Fibroblast of skin of back (primary cell): ENCODE results near the gene C22orf39.
"Not testable (repeated sequence)": the region's sequence is repeated elsewhere in the genome, so short reads cannot be mapped to it uniquely, and the experiment has no call there.

Experiments
- DNase-seq: peaks from one replicate; pipeline ENCODE4 v3.0.0-alpha.2; 2013

C22orf39 gene

DNA sequence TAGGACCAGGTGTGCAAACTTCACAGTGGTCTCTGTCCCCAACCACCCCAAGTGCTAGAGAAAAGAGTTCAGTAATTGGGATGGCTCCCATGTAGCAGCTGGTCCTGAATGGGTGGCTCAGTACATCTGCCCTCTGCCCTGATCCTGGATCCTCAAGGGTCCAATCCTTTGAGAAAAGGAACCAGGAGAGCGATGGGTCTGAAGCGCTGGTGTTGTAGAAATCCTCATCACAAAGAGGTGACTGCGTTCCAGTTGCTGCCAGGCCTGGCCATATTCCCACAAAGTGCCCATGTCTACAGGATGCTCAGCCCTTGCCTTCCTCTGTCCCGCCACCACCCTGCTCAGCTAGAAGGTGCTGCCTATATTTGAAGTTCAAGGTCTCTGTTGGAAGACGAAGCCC, 6.2 kb upstream of the C22orf39 start:
- DNase-seq = no peak

DNA sequence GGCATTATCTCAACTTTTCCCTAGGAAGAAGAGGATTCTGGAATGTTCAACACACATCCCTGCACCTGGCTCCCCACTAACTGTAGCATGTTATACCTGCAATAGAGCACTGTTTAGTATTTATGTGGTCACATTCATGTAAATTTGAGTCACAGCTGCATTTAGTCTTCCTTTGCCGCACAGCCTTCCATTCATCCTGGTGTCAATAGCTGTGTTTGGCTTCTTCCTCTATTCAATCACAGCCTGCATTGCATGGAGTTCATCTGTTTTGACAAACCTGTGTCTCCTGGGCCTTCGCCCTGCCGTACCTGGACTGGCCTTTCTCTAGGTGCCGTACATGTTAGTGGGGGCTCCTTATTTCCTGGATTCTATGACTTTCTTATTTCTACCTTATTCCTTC, 4.1 kb upstream of the C22orf39 start:
- no peak for DNase-seq

- DNase-seq = no peak
Observed at GRCh38 chr22:19450363-19451175, 3.1 kb upstream of the C22orf39 start.

DNA sequence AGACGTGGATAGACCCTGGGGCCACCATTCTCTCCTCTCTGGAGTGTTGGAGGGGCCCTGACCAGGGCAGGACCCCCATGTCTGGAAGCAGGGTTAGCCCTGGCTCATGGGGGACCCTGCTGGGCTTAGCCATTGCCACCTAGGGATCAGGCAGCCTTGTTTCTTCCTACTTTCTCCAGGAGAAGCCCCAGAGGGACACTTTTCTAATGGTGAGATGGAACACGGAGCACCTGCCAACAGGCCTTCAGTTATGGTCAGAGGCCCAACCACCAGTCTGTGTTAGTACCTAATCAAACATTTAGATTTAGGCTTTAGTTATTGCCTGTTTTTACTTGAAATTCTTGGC, 1.9 kb upstream of the C22orf39 start:
- DNase-seq = no peak

DNA sequence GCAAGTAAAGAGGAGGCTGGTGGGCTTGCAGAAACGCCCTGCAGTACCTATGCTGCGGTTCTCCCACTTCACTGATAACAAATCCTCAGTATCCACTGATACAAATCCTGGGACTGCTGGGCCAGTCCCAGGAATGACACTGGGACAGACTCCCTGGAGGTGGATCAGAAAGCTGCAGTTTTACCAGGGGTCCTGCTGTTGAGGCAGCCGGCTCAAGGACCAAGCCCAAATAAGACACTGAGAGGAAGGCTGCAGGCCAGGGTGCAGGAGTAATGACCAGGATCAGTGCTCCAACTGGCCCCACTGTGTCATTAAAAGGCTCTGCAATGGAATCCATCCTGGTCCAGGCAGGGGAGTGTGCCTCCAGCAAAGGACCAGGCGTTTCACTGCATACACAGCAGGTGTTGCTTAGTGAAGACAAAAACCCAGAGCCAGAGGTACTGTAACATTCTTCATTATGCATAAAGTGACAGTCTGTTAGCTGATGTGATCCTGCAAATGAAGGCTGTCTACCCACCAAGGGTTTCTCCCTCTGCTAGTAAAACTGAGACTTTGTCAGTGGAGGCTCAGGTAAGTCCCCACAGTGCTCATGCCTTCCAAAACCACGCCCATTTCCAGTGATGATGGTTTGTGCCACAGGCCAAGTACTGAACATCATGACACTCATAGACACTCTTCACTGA, 1.4 kb upstream of the C22orf39 start:
- no peak for DNase-seq

DNA sequence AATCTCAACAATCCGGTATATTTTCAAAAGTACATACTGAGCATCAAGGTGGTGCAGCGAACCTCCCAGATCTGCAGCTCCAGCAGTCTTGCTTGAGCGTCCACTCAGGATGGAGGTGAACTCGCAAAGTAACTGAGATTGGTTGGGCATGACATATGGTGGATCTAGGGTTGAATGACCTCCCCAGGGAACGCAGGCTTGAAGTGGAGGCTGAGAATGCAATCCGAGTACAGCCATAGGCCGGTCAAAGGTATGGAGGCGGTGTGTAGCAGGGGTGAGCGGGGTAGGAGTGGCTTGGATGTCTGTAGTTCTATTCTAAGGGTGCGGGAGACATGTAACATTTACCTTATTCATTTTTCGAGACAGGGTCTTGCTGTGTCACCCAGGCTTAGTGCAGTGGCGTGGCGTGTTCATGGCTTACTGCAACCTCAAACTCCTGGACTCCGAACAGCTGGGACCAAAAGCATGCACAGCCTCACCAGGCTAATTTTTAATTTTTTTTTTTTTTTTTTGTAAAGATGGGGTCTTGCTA, 631 bp upstream of the C22orf39 start:
- peak; percentile 75 for DNase-seq

DNA sequence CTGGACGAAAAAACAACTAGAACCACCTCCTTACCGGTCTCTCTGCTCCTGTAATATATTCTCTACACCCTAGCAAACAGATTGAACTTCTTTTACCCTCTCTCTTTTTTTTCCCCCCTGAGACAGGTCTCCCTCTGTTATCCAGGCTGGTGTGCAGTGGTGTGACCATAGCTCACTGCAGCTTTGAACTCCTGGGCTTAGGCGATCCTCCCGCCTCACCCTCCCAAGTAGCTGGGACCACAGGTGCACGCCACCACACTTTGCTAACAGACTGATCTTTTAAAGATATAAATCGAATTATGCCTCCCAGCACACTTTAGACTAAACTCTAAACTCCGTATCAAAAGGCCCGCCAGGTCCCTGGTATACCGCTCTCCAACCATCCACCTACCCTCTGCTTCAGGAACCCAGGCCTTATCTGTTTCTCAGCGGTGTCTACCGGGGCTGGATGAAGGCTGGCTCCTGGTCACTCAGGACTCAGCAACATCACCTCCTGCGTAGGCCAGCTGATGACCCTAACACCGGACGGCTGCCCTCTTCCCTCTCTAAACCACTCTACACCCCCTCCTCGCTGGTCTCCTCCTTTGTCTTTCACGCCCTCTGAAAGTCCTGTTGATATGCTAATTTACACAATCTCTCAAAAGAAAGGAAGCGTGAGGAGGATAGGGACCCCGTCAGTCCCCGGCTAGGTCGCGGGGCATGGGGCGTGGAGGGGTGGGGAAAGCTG, 745 bp downstream of the C22orf39 start:
- DNase-seq = peak; percentile 32

GRCh38 chr22:19445279-19445982, 2.1 kb downstream of the C22orf39 start:
- DNase-seq = not testable (repeated sequence)

GRCh38 chr22:19443544-19444211, 3.8 kb downstream of the C22orf39 start:
- DNase-seq = no peak

DNA sequence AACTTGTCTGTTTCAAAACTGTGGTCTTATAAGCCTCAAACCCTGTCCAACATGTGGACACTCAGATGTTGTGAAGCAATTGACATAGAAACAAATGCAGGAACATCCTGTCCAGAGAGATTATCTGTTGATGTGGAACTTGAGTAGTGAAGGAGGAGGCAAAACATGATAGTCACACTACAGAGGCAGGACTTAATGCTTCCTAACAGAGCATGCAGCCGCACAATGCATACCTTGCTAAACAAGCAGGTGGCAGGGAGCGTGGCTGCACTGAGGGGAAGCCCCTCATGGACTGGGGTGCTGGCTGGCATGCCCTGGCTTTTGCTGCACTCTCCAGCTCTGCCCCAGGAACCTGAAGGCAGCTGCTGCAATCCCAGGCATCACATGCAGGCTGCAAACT, 5.3 kb downstream of the C22orf39 start:
- no peak for DNase-seq

DNA sequence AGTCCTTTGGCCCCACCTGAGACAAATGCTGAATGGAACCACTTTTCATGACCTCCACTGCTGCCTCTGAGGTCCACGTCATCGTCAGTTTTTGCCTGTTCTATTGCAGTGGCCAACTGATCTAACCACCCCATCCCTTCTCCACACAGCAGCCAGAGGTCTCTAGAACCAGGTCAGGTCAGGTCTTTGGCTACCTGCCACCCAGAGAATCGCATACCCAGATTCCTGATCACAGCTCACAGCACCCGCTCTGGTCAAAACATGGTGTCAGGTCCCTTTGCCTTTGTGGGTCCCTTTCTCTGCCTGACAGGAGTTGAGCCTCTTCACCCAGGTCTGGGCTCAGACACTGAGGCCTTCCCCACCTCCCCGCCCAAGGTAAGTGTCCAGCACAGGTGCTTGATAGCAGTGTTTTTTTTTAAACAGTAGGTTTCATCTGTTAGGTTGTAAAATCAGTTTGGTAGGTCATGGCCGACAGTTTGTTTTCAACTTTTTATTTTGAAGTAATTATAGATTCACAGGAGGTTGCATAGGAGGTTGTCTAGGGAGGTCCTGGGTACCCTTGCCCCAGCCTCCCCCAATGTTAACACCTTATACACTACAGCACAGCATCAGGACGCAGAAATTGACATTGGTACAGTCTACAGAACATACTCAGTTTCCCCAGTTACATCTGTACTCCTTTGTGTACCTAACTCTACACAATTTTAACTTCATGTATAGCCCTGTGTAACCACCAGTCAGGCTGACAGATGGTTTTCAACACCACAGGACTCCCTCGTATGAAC, 6.9 kb downstream of the C22orf39 start:
- DNase-seq = no peak

DNA sequence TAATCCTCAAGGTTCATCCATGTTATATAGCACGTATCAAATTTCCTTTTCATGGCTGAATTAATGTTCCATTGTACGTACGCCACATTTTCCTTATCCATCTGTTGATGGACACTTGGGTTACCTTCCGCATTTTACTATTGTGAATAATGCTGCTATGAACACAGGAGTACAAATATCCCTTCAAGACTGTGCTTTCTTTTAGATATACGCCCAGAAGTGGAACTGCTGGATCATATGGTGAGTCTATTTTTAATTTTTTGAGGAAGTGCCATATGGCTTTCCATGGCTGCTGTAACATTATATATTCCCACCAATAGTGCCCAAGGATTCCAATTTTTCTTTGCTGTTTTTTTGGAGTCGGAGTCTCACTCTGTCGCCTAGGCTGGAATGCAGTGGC, 9.2 kb downstream of the C22orf39 start:
- DNase-seq = no peak

DNA sequence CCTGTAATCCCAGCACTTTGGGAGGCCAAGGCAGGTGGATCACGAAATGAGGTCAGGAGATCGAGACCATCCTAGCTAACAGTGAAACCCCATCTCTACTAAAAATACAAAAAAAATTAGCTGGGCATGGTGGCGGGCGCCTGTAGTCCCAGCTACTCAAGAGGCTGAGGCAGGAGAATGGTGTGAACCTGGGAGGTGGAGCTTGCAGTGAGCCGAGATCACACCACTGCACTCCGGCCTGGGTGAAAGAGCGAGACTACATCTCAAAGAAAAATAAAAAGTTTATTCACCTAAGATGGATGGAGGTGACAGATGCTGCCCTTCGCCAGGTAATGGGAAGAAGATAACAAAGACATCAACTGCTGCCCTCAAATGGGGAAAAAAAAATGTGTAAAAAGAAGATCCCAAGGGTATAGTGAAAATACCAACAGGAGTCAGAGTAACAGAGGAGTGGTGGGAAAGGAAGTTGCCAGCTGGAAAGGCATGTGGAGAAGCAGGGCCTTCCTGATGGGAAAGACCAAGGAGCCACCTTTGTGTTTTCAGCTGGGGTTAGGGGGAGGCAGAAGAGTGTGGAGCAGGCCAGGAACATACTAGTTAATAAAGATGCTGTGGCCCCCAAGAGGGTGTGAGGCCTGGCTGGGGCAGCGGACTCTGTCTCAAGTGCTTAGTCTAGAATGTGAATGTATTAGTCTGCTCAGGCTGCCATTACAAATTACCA, 10.9 kb downstream of the C22orf39 start:
- not testable (repeated sequence) for DNase-seq

DNA sequence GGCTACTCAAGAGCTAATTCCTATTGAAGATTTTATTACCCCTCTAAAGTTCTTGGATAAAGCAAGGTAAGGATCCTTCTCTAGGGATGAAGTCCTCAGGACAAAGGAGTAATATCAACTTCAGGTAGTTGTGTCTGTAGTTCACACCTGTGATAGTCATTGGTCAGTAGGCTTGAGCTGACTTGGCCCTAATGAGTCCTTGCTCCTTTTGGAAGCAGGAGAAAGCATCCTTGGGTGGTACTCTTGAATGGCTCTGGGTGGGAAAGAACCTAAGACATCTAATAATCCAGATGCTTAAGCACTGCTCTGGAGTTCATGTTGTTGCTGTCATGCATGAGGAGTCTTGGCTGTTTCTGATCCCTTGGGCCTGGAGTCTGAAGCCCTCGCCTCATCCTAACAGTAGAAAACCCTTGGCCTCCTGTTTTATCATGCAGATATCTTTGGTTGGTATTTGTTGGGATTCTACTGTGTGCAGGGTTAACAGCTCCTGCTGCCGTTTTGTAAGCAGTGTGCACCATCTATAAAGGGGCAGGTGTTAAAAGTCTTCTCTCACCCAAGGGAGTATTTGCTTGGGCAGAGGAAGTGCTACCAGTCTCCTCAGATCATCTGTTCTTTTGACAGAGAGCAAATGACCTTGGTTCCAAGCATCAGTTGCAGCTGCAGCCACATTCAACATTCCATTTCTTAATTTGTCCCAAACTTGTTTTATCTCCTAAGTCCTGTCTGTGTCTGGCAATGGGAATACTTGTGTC, 12.5 kb downstream of the C22orf39 start:
- no peak for DNase-seq

DNA sequence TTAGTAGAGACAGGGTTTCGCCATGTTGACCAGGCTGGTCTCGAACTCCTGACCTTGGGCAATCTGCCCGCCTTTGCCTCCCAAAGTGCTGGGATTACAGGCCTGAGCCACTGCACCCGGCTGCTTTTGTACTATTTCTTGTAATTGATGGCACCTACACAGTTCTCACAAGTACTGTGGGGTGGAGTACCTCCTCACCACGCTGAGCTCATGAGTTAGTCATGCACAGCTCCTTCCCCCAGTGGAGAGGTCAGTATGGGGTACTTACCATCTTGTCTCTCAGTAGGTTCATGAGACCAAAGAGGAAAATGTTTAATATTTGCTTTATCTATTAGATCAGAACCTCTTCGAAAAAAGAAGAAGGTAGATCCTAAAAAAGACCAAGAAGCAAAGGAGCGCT, 13.1 kb downstream of the C22orf39 start:
- no peak for DNase-seq

DNA sequence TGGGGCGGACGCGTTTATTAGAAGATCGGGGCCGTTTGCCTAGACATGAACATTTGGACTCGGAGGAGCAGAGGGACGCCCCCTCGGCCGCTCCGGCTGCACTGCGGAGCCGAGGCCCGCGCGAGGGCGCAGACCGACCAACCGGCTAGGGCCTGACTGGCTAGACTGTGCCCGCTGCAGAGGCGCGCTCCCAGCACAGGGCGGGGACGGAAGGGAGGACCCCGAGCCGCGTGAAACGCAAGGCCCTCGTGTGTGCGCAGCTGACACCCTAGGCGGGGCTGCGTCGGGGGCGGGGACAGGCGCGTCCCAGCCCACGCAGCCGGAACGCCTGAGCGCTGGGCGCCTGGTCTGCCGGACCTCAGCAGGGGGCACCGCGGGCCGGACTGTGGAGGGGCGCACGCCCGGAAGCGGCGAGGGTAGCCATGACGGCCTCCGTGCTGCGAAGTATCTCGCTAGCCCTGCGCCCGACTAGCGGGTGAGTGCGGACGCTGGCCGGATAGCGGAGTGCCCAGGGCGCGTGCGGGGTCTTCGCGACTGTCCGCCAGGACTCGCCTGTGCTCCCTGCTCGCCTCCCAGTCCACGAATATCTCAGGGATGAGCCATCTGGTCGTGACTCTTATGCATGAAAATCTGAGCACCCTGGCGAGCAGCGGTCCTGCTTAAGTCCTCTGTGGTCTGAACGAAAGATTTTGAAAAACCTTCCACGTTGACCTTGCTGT, 15.2 kb downstream of the C22orf39 start, which contains the start of gene MRPL40:
Gene MRPL40, plus strand, starts transcription at position 413 of the 719 bp plus-strand sequence. Its CDS starts 10 bp downstream, at position 423.
- DNase-seq = peak; percentile 94

DNA sequence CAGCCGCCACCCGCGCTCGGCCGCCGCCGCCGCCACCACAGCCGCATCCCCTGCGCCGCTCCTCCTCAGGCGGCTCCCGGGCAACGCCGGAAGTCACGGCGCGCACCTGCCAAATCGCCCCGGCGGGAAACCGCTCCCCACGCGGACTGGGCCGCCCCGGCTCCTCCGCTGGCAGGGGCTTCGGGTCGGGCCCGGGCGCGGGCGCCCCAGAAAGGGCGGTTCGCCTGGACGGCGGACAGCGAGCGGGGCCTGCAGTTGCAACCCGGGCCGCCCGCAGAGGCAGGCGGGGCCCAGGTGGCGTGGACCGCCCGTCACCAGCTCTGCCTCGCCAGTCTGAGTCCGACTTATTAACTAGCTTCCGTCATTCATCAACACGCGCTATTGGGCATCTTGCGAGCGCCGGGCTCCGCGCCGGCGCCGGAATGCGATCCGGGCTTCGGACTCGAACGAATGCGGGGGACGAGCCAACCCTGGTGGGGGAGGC, 15.8 kb downstream of the C22orf39 start, which contains the start of gene HIRA:
Gene HIRA, minus strand, starts transcription at position 85 of the 484 bp plus-strand sequence. CDS start 257 bp downstream, outside the sequence.
- DNase-seq = peak; percentile 76

- peak; percentile 33 for DNase-seq
Observed at GRCh38 chr22:19430890-19431541, 16.5 kb downstream of the C22orf39 start.
